Forelimb muscle (tissue), 1 donor: Measurements from ENCODE around the gene LENG9. TPM values are rescaled to one million over a fixed set of nuclear protein-coding genes. Genes with fewer than 3 reads are reported as not detected.
"Not testable (repeated sequence)": the region's sequence is repeated elsewhere in the genome, so short reads cannot be mapped to it uniquely, and the experiment has no call there.

Source experiments
- DNase-seq: peaks from one replicate; pipeline ENCODE4 v3.0.0-alpha.2; 2013; ENCODE audit warnings: low read depth
- polyA plus RNA-seq: library from polyadenylated mRNA; unstranded; fragments of 120-200 nt; gene quantifications from one replicate; pipeline ENCODE4 v1.2.1, GENCODE V29; 2013; ENCODE audit not compliant: insufficient read length

The LENG9 gene
- polyA plus RNA-seq = 1.8 TPM

DNA sequence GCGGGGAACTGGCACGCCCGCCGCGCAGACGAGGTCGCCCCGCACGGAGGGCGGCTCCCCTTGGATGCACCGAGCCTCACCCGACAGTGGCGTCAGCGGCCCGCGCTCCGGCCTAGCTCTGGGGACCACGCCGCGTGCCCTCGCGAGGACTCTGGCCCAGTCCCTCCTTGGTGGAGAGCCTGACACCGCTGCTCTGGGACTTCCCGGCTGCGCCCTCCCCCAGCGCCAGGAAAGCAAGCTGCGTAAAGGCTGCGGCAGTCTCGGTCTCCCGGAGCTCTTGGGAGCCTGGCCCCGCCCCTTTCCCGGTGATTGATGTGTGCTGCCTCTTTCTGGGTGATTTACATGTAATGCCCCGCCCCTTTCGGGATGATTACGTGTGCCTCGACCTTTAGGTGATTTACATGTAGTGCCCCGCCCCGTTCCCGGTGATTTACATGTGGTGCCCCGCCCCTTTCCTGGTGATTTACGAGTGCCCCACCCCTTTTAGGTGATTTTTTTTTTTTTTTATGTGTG is at the start of gene LENG9:
Gene LENG9 (minus strand): TSS at position 248 of the 513 bp plus-strand sequence. CDS start 252 bp downstream, outside the sequence.
- peak; percentile 86 for DNase-seq

DNA sequence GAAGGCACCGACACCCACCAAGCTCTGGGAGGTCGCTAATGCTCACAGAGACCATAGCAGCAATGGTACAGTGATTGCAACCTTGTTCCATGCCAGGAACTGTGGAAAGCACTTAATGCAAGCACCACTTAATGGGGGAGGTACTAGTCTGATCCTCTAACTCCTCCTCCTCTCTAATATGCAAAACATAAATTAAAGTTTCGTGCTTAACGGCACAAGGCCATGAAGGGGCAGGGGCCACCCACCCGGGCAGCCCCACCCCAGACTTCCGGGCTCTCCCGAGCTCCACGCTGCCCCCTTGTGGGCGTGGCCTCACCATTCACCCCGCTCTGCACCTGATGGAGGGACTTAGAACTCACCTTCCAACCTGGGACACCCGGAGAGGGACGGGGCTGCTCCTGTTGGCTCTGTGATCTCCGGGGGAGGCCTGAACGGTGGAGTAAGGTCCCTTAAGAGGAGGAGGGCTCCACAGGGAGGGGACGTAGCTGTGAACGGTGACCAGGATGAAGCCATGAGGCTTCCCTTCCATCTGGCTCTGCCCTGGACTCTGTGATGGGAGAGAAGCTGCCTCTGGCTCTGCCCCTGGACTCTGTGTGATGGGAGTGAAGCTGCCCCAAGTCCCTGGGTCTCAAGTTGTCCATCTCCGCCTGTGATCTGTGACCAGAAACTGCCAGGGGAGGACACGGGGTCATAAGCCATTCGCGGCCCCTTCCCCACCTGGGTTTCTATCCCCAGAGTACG is 45.8 kb upstream of the LENG9 start:
- not testable (repeated sequence) for DNase-seq

DNA sequence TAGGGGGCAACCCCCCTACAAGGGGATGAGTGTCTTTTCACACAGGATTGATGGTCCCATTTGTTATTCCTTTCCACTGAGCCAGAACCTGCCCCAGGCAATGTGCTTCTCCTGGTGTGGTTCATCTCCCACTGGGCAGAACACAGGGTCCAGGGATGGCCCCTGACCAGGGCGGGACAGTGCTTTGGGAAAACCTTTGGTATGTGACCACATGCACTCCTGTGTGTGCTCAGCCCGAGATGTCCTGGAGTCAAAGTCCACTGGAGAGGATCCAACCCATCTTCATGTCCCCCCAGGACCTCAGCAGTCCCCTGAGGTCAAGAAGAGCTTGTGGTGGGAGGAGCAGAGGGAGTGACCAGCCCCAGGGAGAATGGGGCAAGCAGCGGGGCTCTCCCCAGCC is 44.9 kb upstream of the LENG9 start:
- DNase-seq = not testable (repeated sequence)

DNA sequence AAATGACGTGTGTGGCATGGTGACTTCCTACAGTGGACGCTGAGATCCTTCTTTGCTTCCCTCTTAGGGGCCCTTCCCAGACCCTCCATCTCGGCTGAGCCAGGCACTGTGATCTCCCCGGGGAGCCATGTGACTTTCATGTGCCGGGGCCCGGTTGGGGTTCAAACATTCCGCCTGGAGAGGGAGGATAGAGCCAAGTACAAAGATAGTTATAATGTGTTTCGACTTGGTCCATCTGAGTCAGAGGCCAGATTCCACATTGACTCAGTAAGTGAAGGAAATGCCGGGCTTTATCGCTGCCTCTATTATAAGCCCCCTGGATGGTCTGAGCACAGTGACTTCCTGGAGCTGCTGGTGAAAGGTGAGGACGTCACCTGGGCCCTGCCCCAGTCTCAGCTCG is 44.2 kb upstream of the LENG9 start:
- no peak for DNase-seq

DNA sequence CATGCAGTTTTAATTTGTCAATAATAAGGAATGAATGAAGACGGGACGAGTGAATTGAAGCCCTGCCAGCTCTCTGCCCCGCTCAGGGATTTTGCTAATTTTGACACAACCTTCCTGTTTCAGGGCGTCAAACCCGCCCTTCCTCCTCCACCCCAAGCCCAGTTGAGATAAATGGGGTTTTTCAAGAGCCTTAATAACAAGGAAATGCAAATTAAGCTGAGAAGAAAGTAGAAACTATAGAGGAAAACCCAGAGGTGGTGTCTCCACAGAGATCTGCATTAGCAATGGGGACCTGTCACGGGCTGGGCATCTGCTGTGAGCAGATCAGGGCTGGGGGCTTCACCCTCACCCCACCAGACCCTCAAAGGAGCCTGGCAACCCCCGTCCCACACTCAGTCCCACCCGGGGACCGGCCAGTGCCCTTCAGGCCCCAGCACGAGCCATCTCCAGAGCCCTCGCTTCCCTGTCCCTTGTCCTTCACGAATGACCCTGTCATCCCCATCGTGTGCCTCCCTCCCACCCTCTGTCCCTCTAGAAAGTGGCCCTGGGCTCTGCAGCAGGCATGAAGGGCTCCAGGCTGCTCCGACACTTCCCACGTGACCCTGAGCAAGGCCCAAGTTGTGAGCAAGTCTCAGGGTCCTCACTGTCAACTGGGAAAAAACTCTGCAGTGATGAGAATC is 43.6 kb upstream of the LENG9 start:
- not testable (repeated sequence) for DNase-seq

DNA sequence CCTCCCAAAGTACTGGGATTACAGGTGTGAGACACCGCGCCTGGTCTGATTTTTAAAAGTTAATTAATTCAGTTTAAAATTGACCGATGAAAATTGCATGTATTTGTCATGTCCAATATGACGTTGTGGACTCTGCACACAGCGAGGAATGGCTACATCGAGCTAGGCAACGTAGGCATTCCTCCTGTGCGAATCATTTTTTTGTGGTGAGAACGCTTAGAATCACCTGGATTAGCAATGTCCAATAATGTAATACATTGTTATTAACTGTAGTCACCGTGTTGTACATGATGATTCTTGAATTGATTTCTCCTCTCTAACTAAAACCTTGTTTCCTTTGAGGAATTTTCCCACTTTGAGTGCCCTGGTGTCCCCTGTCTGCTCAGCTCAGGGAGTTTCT is 42.5 kb upstream of the LENG9 start:
- DNase-seq = no peak

DNA sequence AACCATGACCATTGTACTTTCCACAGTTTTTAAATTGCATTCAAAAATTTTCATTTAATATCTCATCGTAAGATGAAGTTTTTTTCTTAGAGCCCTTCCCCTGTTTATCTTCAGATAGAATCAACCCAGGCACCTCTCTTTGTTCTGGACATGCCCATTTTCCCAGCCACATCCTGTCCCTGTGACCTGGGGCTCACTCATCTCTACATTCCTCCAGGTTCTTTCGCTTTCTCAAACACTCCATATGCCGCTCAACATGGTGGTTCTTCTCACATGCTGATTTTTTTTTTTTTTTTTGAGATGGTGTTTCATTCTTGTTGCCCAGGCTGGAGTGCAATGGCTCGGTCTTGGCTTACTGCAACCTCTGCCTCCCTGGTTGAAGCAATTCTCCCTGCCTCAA is 42.0 kb upstream of the LENG9 start:
- not testable (repeated sequence) for DNase-seq

DNA sequence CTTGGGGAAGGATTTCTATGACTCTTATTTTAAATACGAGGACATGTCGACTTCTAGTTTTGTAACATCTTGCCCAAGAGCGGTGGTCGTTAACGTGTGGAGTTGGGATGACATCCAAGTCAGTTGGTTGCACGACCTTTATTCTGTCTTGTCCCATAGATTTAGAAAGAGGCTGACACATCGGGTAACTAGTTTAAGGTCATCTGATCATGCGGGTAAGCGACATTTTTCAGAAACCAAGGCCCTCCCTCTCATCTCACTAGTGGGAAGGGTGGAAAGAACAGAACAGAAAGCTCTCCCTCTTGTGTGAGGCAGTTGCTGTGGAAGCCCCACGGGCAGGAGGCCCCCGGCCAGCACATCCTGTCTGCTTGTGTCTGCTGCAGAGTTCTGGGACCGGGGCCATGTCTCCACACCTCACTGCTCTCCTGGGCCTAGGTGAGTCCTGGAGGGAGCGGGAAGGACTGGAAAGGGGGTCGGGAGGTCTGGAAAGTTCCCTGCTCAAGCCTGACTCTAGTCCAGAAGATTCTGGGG is 39.0 kb upstream of the LENG9 start, which contains the start of gene LAIR2:
Gene LAIR2 (plus strand): TSS at position 314 of the 531 bp plus-strand sequence. CDS start 88 bp downstream, at position 402.
- no peak for DNase-seq

DNA sequence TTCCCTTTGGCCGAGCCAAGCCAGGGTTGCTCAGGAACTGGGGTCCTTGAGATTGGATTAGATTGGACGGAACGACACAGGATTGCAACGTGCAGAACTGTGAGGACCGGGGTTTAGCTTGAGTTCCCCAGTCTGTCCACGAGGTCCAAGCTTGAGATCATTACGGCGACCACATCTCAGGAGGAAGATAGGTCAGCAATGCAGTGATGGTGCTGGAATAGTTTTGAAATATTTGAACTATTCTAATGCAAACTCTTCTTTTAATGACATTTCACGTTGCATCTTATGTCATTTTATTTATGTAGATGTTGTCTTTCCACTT is 34.8 kb upstream of the LENG9 start:
- DNase-seq = not testable (repeated sequence)

DNA sequence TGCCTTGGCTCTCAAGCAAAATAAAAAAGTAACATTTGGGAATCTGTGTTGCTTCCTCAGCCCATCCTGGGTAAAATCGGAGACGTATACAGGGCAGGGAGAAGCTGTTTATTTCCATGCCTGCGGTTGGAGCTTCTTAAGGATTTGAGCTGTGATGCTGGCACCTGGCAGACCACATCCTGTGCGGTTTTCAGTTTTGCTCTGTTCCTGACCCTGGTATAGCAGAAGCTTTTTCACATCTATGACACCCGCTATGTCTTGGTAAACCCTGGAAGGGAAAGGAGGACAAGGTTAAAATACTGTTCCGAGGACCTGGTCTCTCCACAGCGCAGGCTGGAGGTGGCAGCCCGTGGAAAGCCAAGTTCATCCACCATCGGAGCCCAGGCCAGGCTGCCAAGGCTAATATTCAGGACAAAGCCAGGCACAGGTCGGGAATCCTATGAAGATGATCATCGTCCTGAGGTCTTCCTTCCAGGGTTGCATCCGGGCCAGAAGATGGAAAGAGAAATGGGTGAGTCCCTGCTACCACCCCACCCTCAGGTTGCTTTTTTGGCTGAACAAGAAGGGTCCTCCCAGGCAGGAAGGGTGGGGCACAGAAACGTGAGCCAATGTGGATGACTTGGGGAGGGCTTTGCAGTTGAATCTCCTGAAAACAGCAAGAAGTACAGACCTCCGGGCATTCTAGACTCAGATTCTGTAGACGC is 34.3 kb upstream of the LENG9 start:
- DNase-seq = not testable (repeated sequence)

DNA sequence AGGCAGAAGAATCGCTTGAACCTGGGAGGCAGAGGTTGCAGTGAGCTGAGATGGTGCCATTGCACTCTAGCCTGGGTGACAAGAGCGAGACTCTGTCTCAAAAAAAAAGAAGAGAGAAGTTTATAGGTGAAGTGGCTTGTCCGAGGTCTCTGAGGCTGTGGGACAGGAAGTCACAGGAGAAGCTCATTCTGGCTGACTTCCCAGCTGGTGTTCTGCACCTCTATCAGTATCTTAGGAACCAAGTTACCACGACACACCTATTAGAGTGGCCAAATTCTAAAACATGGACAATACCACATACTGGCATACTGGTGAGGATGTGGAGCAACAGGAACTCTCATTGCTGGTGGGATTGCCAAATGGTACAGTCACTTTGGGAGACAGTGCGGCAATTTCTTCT is 31.7 kb upstream of the LENG9 start:
- not testable (repeated sequence) for DNase-seq

DNA sequence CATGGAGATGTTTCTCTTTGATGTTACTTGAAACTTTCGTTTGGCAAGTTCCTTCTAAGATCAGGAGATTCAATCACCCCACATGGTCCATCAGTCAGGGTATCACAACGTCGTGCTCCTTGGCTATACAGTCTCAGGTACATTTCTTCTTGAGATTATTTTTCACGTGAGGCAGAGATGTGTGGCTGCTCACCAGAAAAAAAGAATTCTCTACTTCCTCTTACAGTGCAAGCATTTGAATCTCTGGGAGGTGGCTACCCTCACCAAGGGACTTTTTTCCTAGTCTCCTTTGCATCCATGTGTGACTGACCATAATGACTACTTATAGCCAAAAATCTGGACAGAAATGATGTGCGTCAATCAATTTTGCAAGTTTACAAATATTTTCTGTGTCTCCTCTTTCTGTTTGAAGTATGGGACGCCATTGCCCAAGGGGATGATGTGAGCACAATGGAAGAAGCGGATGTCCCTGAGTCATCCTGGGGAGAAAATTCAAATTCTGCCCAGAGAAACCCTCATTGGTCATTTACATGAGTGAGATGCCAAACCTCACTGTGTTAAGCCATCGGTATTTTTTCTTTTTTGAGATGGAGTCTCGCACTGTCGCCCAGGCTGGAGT is 30.5 kb upstream of the LENG9 start:
- DNase-seq = no peak

DNA sequence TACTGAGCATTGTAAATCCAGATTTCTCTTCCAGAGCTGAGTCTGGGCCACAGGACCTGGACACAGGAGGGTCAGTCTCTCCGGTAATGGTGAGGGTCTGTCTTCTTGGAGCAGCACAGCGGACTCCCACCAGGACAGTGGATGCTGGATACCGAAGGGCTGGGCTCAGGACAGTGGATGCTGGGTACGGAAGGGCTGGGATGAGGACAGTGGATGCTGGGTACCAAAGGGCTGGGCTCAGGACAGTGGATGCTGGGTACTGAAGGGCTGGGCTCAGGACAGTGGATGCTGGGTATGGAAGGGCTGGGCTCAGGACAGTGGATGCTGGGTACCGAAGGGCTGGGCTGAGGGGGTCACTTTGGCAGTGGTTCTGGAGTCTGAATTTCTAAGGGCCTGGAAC is 29.5 kb upstream of the LENG9 start:
- not testable (repeated sequence) for DNase-seq

DNA sequence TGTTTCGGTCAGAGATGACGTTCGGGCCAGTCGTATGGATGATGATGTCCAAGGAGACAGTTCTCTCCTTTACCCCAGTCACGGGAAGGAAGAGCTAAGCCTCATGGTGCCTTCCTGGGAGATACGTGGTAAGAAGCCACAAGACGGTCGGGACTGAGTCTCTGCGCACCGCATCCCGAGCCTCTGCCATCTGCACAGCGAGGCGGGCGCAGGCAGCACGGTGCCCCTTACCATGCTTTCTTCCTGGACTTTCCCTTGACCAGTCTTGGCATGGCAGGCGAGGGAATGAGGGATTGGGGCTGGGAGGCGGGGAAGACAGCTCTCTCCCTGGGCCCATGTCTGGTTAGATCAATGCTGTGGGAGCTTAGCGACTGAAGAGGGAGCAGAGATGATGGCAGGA is 29.0 kb upstream of the LENG9 start:
- DNase-seq = no peak

DNA sequence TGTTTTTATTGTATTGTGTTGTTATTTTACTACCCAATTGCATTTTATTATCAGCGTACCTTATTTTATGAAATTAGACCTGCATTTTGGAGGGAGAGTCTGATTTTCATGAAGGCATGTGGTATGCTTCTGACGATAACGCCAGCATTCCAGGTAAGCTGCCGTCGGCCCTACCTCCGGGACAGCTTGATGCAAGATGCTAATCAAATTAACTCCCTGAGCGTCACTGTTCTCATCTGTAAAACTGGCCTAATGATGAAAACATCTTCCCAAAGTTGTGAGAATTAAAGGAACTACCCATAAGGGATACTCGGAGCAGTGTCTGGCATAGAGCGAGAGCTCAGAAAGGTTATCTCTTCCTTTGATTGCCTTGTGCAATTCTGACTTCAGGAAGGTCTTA is 26.2 kb upstream of the LENG9 start:
- DNase-seq = no peak

DNA sequence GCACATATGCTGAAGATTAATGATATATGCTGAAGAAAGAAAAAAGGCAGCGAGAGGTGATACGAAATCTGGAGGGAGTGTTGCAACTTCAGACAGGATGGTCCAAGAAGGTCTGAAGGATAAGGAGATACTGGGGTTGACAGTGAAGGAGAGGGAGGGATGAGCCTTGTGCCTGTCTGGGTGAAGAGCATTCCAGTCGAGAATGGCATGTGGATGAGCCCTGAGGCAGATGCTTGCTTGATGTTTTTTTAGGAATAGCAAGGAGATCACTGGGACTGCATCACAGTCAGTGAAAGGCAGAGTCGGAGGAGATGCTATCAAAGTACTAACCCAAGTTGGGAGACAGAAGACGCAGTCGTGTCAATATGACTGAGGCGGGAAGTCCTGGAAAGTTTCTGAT is 25.8 kb upstream of the LENG9 start:
- no peak for DNase-seq

DNA sequence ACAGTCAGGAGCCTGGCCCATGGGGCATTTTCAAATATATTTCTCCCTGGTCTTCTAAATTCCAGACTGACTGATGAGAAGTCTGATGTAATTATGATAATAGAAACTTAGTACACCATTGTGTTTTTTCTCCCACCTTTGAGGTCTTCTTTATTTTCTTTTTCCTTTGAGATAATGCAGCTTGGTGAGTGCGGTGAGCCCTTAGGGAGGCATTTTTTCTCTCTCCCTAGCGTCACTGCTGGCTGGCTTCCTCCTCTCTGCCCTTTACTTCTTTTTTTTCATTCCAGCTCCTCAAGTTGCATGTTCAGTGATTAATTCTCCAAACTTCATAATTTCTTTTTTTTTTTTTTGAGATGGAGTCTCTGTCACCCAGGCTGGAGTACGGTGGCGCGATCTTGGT is 22.3 kb upstream of the LENG9 start:
- DNase-seq = no peak

DNA sequence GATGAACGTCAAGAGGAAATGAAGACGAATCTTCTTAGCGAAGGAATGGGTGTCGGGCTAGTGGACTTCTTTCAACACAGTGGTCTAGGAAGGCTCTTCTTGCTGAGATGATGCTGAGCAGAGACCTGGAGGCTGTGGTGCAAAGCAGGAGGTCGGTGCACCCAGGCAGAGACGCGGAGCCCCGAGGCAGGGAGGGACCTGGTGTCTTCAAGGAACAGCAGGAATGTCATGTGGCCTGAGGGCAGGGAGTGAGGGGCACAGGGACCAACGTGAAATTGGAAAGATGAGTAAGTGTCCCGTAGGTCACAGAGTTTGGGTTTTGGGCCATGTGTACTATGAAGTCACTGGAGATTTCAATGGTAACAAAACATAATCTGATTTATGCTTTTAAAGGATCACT is 20.9 kb upstream of the LENG9 start:
- no peak for DNase-seq

DNA sequence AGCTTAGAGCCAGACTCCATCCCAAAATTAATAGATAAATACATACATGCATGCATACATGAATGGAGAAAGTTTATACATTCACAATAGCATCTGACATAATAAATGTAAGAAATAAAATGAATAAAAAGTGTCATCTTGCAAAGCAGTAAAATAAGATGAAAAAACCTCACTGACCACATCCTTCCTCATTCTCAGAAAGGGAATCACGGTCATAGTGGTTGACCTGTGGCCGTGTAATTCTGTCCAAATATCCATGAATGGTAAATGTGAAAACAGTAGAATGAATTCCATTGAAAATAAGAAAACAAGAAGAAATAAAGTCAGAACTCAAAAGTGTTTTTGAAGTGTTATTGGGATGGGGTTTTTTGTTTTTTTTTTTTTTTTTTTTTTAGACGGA is 19.3 kb upstream of the LENG9 start:
- no peak for DNase-seq

DNA sequence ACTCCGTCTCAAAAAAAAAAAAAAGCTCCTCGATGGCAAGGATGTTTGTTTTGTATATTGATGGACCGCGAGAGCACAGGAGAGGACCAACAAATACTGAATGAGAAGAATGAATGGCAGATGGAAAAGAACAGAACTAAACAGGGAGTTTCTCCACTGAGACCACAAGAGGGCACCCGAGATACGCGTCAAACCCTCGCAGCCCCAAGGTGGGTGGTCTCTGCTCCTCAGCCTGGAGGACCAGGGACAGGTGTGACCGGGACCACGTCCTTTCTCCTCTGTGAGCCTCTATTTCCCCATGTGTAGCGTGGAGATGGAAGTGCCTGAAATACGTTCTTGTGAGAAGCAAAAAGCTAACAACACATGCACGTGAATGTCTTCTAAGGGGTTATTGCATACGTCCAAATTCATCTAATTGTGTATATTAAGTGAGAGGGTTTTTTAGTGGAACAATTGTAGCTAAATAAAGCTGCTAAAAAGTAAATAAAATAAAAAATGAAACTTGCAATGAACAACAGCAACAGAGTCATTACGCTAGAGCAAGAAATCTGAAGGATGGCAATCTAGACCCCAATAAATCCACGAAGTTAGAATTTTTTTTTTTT is 17.9 kb upstream of the LENG9 start:
- no peak for DNase-seq

DNA sequence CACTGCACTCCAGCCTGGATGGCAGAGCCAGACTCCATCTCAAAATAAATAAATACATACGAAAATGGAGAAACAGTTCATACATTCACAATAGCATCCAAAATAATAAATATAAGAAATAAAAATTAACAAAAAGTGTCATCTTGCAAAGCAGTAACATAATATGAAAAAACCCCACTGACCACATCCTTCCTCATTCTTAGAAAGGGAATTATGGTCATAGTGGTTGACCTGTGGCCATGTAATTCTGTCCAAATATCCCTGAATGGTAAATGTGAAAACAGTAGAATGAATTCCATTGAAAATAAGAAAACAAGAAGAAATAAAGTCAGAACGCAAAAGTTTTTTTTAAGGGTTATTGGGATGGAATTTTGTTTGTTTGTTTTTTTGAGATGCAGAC is 16.5 kb upstream of the LENG9 start:
- DNase-seq = no peak
